IMR-90 (cell line): ENCODE measurements around the gene XRN2.

Experiments used
- BHLHE40 ChIP-seq: fragments of 150-350 bp; IDR thresholded peaks from 2 replicates; pipeline ENCODE4 v1.6.1; 2016; ENCODE audit warnings: mild to moderate bottlenecking, low read depth, low read length
- CEBPB ChIP-seq: IDR thresholded peaks from 2 replicates; pipeline ENCODE4 v1.6.1; 2012; ENCODE audit warnings: low read depth, low read length, improper control_type of control experiment
- CHD1 ChIP-seq: IDR thresholded peaks from 2 replicates; pipeline ENCODE4 v1.6.1; 2012; ENCODE audit warnings: low read depth, low read length, improper control_type of control experiment
- FOS ChIP-seq: fragments of 150-350 bp; IDR thresholded peaks from 2 replicates; pipeline ENCODE4 v1.6.1; 2016; ENCODE audit warnings: low read depth, low read length
- MAFK ChIP-seq: IDR thresholded peaks from 2 replicates; pipeline ENCODE4 v1.6.1; 2012; ENCODE audit warnings: low read depth, low read length, improper control_type of control experiment
- MAZ ChIP-seq: IDR thresholded peaks from 2 replicates; pipeline ENCODE4 v1.6.1; 2012; ENCODE audit warnings: low read depth, mild to moderate bottlenecking, low read length, improper control_type of control experiment, moderate library complexity, borderline replicate concordance
- MXI1 ChIP-seq: IDR thresholded peaks from 2 replicates; pipeline ENCODE4 v1.6.1; 2012; ENCODE audit warnings: low read depth, mild to moderate bottlenecking, low read length, moderate library complexity, borderline replicate concordance
- NFE2L2 ChIP-seq: fragments of 150-350 bp; IDR thresholded peaks from 2 replicates; pipeline ENCODE4 v1.6.1; 2016; ENCODE audit warnings: low read depth, mild to moderate bottlenecking, low read length
- POLR2A ChIP-seq: IDR thresholded peaks from 2 replicates; pipeline ENCODE4 v1.6.1; 2012; ENCODE audit warnings: mild to moderate bottlenecking, low read depth, low read length
- RAD21 ChIP-seq: IDR thresholded peaks from 2 replicates; pipeline ENCODE4 v1.6.1; 2012; ENCODE audit warnings: low read length, improper control_type of control experiment
- SMC3 ChIP-seq: fragments of 150-350 bp; IDR thresholded peaks from 2 replicates; pipeline ENCODE4 v1.6.1; 2016; ENCODE audit warnings: low read depth, mild to moderate bottlenecking, antibody characterized with exemption, low read length, moderate library complexity
- TF ChIP-seq, protein P1 (sequence below): conservative IDR thresholded peaks from 2 replicates; pipeline ENCODE4 v1.5.1; 2012; ENCODE audit warnings: mild to moderate bottlenecking, low read depth, low read length, improper control_type of control experiment
- TF ChIP-seq, protein P2 (sequence below): fragments of 150-350 bp; IDR thresholded peaks from 2 replicates; pipeline ENCODE4 v1.6.1; 2017; ENCODE audit warnings: mild to moderate bottlenecking, antibody characterized with exemption, low read length, low read depth
- TF ChIP-seq, protein P3 (sequence below): fragments of 150-350 bp; IDR thresholded peaks from 2 replicates; pipeline ENCODE4 v1.6.1; 2016; ENCODE audit warnings: low read depth, mild to moderate bottlenecking, low read length, moderate library complexity, borderline replicate concordance

DNA sequence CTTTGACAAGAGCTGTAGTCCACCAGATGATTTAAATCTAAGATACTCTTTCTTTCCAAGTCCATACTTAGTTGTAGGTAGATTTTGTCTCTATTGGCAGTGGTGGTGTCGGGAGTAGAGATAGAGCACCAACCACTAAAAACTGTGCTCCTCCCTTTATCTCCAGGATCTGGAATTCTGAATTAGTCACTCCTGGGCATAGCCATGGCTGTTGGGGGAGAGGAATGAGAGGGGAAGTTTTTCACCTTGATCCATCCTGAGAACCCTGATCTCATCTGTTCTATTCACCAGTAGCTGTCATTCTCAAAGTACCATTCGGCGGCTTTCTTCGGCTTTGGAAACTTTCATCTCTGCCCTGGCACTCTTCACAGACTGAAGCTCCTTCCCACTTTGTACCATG is 129.8 kb downstream of the XRN2 start:
- TF ChIP-seq, protein P1, sequence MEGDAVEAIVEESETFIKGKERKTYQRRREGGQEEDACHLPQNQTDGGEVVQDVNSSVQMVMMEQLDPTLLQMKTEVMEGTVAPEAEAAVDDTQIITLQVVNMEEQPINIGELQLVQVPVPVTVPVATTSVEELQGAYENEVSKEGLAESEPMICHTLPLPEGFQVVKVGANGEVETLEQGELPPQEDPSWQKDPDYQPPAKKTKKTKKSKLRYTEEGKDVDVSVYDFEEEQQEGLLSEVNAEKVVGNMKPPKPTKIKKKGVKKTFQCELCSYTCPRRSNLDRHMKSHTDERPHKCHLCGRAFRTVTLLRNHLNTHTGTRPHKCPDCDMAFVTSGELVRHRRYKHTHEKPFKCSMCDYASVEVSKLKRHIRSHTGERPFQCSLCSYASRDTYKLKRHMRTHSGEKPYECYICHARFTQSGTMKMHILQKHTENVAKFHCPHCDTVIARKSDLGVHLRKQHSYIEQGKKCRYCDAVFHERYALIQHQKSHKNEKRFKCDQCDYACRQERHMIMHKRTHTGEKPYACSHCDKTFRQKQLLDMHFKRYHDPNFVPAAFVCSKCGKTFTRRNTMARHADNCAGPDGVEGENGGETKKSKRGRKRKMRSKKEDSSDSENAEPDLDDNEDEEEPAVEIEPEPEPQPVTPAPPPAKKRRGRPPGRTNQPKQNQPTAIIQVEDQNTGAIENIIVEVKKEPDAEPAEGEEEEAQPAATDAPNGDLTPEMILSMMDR, result no peak
- TF ChIP-seq CHD1 (no peak), BHLHE40 (no peak), POLR2A (no peak), MAFK (no peak), RAD21 (no peak), MXI1 (no peak), SMC3 (no peak), NFE2L2 (no peak), CEBPB (no peak), FOS (no peak), MAZ (no peak)
- TF ChIP-seq, protein P2, sequence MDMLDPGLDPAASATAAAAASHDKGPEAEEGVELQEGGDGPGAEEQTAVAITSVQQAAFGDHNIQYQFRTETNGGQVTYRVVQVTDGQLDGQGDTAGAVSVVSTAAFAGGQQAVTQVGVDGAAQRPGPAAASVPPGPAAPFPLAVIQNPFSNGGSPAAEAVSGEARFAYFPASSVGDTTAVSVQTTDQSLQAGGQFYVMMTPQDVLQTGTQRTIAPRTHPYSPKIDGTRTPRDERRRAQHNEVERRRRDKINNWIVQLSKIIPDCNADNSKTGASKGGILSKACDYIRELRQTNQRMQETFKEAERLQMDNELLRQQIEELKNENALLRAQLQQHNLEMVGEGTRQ, result no peak
- TF ChIP-seq, protein P3, sequence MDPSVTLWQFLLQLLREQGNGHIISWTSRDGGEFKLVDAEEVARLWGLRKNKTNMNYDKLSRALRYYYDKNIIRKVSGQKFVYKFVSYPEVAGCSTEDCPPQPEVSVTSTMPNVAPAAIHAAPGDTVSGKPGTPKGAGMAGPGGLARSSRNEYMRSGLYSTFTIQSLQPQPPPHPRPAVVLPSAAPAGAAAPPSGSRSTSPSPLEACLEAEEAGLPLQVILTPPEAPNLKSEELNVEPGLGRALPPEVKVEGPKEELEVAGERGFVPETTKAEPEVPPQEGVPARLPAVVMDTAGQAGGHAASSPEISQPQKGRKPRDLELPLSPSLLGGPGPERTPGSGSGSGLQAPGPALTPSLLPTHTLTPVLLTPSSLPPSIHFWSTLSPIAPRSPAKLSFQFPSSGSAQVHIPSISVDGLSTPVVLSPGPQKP, result no peak
